ENCODE measurements around the gene MALRD1.

Gene MALRD1

DNA sequence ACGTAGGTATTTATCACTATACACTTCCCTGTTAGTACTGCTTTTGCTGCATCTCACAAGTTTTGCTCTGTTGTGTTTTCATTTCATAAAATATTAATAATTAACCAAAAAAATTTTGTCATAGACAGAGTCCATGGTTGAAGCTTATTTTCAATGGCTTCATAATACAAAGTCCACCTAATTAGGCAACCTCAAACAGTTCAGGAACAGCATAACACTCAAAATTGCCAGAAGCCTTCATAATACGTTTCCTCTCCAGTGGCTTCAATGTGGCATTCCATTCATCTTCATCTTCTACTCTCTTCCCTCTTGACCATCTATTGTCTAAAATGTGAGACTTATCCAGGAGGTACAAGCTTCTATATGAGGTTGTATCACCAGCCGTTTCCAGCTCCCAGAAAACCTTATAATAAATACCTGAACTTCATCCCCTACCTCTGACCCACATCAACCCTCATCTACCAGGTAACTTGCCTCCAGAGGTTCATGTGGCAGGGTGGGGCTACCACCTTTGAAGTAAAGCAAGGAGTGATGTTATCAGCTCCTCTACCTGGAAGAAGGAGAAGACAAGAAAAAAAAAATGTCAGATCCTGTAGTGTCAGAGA is 337.3 kb downstream of the MALRD1 start:
- DNase-seq: no peak

DNA sequence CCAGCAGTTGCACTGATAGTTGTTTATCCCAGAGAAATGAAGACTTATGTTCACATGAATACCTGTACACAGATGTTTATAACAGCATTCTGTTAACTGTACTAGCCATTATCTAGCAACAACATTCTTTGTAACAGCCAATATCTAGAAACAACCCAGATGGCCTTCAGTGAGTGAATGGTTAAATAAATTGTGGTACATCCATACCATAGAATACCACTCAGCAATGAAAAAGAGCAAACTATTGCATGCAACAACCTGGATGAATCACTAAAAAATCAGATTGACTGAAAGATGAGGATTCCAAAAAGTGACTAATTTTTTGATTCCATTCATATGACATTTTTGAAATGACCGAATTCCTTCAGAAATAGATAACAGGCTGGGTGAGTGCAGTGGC is 360.3 kb downstream of the MALRD1 start:
- DNase-seq: no peak

DNA sequence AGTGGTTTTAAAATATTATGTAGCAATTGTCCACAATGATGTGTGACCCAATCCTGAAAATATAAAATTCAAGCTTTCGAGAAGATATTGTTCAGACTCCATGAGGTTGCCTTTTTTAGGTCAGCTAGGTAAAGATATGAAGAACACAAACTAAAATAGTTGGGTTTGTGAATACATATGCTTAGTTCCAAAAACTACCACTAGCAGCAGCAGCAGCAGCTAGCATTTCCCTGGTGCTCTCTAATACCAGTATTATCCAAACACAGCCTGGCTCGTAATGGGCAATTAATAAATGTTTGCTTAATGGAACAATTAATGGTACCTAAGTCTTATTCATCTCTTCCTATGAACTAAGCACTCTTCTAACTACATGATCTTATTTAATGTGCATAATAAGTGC is 362.5 kb downstream of the MALRD1 start:
- no peak for DNase-seq

DNA sequence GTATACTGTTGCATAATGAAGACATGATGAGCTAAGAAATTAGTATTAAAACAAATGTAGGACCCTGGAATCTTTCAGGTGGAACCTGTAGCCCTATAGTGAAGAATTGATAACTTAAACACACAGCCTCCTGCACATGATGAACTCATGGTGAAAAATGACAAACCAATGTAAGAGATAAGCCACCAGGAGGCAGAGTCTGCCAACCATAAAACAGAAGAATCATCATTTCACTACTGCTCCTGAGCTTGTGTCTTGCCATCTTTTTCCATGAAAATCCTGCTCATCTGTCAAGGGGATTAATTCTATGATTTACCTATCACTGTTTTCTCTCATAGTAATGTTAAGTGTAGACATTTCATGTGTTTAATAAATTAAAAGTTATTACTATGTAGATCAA is 363.9 kb downstream of the MALRD1 start:
- DNase-seq: peak in 1 of 3 experiments; percentile 35

DNA sequence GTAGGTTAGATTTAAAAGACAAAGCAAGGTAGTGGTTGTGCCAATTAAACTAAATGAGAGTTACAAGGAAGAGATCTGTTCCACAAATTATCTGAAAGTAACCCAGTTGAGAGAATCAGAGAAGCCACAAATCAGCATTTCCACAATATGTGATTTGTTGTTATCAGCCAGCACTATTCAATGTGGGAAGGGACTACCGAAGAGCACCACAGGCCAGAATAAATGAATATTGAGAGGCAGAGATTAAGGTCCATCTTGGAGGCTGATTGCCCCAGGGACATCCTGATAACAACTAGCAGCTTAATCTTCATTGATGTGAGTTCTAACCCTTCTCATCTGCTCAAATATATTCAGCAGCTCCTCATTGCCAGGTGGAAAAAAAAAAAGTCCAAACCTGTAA is 367.6 kb downstream of the MALRD1 start:
- DNase-seq: no peak

DNA sequence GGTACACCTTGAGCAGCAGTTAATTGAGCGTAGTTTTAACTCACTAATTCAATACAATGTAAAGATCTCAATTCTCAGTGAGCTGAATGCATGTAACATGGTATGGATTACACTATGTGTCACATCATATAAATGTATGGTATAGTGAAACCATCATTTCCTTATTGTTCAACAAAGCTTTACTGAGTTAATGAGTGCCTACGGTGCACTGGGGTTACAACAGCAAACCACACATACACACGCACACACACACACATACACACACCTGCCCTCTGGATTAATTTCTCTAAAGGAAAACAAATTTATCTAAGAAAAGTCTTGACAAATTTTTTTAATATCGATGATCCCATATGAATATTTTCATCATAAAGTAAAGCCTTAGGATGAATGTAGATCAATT is 369.1 kb downstream of the MALRD1 start:
- no peak for DNase-seq

DNA sequence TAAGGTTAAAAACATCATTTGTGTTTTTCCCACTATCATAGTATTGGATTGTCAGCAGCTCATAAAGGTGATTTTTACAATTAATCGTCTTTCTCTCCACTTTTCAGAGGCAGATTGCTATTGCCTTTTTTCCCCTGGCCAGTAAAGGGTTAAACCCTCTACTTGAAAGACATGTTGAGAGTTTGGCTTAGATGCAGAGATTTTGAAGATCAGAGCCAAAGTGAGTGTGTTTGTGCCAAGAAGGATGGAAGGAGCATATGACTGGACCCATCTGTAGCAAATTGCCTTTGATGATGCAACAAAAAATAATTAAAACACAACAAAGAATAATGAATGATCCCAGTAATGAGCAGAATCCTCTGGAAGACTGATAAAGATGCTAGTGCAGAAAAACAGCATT is 373.1 kb downstream of the MALRD1 start:
- DNase-seq: no peak

DNA sequence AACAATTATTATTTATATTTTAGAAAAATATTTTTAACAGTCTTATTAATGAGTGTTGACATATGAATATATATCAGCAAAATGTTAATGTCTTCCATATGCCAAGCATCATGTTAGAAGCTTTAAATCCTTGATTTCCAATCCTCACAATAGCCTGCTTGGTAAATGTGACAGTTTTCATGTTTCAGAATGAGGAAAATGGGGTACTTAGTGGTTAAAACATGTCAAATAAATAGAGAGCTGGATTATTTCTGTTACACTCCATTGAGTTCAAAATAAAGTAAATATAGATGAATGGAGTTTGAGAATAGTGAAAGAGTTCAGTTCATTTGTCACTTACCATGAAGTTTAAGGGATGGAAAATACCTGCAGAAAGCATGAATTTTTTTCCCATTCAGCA is 377.4 kb downstream of the MALRD1 start:
- DNase-seq: no peak

DNA sequence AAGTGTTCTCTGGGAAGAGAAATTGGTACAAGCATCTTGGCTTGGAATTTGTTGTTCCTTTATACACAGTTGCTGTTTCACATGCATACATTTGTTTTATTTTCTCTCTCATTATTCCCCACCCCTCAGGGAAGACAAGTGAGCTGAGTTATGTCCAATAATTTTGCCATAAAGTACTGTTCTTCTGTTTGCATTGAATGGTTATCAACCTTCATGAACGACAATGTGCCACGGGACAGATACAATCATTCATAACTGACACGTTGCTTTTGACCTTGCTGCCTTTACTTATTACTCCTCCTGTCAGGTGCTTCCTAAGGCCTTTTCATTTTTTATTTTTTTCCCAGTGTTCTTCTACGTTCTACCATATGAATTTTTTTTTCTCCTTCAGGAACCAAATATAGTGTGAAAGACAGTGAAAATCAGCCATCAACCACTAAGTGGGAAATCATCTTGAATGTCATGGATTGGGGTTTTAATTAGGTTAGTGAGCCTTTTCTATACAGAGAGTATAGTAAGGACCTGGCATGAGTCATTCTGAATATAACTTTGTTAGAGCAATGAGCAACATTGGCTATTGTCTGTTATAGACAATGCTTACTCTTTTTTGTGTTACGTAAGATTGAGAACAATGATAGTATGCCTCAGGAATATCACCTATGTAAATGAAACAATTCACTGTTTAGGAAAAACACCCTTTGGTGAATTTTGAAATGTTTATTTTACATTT is 383.2 kb downstream of the MALRD1 start:
- DNase-seq: no peak

DNA sequence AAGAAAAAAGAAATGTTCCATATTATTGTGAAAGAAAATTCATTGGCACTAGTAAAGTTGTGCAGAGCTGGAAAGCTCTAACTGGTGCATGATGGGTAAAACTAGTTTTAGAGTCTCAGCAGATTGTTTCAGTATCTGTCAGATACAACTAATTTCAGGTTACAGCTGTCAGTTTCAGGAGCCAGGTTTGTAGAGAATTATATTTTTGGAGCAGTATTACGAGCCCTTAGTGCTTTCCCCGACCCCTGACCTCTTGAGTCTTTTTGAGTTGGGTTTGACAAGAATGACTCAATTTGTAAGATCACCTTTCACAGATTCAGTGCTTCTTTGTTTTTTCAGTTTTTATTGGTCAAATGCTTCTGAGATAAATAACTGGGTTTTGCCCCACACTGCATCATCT is 401.3 kb downstream of the MALRD1 start:
- DNase-seq: no peak

DNA sequence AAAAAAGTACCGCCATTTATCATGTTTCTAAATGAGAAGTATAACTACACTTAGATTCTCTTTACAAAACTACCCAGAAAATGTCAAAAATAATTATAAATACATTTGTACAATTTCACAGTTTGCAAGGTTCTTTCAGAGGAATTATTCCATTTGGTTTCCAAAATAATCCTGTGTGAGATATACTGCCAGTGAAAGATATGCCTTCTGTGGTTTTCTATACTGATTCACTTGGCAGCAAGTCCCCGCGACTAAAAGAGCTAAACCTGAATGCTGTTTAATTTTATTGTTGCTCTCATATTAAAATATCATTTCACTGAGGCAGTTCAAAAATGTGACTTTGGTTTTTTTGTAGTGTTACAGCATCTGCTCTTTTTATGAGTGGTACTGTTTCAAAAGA is 402.8 kb downstream of the MALRD1 start:
- no peak for DNase-seq

DNA sequence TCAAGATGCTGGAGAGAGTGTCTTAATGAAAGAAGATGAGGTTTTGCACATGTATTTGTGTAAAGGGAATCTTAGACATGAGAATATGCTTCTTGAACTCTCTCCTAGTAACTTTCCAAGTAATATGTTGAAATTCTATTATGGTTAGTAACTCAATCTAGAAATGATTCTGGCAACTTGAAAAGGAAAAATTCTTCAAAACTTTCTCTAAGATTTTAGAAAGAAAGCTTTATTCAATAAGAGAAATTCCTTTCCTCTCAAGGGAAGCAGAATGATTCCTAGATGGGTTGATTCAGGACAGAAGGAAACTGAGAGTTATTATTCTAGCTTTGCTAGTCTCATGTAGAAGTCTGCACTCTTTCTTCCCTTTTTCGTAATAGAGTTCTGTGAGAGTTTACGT is 403.3 kb downstream of the MALRD1 start:
- no peak for DNase-seq

DNA sequence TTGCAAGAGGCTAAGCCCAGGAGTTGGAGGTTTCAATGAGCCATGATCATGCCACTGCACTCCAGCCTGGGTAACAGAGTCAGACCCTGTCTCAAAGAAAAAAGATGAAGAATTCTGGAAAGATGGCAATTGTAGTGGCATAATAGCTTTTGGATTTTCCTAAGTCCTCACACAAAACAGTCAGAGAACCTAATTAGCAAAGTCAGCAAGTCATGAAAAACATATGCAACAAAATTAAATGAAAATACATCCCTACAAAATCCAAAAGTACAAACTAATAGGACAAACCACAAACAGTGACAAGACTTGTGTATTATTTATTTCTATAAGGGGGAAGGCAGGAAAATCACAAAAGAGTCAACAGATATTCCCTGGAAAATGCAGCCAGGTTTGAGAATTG is 405.4 kb downstream of the MALRD1 start:
- DNase-seq: no peak

DNA sequence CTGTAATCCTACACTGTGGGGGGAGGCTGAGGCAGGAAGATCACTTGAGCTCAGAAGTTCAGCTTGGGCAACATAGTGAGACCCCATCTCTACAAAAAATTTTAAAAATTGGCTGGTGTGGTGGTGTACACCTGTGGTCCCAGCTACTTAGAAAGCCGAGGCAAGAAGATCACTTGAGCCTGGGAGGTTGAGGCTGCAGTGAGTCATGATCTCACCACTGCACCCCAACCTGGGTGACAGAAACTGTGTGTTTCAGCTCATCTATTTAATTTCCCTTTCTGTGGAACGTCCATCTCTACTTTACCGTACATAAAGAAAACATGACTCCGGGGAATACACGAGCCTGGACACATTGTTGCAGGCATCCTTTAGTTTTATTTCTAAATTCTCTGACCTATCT is 413.0 kb downstream of the MALRD1 start:
- DNase-seq: no peak

DNA sequence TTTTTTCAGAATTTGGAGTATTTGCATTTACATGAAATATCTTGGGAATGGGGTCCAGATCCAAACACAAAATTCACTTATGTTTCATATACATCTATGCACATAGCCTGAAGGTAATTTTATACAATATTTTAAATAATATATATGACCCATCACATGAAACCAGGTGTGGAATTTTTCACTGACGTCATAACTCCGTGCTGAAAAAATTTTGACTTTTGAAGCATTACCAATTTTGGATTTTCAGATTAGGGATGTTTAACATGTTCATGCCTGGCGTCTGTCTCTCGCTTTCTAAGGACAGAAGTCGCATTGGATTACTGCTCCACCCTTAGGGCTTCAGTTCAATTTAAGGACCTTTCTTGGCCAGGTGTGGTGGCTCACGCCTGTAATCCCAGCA is 418.1 kb downstream of the MALRD1 start:
- no peak for DNase-seq

DNA sequence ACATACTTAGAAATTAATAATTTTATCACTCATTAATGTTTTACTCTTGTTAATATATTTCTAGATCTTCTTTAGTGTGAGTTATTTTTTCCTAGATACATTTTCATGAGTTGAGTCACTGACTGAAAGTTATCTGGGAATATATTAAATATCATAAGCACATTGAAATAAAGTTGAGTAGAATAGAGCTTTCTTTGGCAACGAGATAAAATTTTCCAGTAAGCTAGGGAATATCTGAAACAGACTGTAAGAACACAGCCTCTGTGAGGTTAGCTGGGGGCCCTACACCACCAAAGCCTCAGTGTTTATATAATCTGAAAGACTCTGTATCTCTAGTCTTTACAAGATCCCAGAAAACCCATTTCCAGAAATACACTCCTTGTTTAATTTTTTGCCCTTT is 419.8 kb downstream of the MALRD1 start:
- no peak for DNase-seq

DNA sequence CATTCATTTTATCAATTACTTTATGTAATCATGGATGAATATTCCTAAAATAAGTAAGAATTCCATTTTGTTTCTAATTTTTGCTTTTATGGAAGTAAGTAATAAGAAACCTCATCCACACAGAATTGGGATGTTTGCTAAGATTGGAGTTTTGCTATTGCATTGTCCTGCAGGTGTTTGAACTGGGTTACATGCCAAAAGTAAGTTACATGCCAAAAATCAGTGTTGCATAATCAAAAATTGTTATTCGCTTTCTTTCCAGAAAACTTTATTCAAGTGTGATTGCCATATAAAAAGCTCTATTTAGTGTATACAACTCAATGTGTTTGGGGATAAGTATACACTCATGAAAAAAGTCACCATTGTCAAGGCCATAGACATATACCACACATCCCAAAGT is 420.9 kb downstream of the MALRD1 start:
- no peak for DNase-seq

DNA sequence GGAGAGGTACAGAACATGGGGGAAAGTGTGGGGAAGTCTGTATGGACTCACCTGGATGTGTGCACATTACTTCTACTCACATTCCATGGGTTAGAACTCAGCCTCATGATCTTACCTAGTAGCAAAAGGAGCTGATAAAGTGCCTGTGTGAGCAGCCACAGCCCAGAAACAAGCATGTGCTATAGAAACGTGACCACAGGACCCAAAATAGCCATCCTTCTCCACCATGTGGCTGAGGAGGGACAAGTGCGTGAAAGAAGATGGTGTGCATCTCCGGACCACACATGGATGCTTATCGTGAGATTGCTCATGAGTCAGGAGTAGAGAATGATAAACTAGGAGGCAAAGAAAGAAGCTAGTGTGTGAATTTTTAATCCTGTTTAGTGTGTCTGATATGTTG is 431.3 kb downstream of the MALRD1 start:
- no peak for DNase-seq

DNA sequence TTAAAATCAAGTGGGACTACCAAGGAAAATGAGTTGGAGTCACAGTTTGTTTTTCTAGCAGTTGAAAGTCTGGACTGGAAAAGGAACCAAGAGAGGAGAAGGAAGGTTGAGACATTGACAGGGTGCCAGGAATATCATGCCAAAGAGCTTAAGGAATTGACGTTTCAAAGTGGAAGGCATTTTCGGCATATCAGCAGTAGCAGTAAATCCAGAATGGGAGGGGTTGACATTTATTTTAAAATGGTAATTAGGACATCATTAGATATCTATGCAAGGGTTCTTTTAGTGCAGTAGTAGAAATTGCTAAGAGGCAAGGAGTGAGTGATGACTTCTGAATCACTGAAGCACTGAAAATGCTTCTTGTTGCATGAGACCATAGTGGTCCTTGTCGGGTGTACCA is 431.8 kb downstream of the MALRD1 start:
- no peak for DNase-seq

DNA sequence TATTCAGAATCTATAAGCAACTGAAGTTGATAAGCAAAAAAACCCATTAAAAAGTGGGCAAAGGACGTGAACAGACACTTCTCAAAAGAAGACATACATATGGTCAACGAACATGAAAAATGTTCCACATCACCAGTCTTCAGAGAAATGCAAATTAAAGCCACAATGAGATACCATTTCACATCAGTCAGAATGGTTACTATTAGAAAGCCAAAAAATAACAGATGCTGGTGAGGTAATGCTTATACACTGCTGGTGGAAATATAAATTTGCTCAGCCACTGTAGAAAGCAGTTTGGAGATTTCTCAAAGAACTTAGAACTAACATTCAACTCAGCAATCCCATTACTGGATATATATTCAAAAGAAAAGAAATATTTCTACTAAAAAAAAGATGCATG is 434.8 kb downstream of the MALRD1 start:
- DNase-seq: no peak

DNA sequence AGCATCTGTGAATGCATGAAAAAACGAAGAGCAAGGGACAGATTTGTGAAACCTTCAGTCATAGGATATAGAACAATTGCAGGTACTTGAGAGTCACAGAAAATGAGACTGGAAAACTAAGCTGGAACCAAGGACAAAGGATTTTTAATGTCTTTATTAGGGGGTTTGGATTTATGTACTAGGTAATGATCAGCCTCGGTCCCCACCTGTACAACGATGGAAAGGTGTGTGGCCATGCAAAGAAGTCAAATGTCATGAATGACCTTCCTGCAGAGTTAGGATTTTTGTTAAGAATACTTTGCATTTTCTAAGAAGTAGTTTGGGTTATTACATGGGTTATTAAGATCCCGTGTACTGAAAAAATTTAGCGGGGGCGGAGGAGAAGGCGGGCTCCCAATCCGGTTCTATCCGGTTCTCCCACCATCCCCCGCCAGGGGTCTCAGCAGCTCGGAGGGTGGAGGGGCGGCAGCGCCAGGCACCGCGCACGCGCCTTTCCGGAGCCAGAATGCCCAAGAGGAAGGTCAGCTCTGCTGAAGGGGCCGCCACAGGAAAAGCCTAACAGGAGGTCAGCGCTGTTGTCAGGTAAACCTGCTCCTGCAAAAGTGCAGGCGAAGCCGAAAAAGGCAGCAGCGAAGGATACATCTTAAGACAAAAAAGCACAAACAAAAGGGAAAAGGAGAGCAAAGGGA is 440.1 kb downstream of the MALRD1 start:
- no peak for DNase-seq

DNA sequence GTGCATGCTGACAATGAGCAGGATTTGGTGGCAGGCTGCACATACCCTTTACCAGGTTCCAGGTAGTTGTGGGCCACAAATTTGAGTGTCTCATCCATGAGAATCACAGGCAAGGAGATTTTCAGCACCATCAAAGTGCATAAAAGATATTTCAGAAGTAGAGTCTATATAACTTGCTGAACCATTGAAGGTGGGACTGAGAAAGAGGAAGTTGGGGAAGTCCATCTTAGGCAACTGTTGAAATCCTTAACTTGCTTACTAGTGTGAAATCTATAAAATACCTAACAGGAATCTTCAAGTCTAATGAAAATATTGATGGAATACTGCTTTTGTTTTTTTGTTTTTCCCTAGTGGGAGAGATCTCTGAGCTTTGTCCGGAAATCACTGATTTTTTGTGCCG is 442.6 kb downstream of the MALRD1 start:
- DNase-seq: no peak

DNA sequence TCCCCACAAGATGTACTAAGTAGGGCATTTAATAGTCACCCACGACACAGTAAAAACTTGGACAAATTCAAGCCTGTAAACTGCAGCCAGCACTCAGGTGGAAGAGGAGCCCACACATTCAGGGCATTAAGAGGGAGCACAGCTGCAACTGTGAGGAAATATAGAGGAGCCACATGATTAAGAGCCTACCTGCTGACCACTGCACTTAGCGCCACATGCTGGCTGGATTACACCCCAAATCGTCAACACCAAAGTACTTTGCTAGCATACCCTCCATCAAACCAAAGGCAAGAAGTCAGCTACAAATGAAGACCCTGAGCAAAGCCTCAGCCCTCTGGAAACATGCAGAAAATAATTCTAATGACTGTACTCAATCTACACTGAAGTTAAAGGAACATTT is 445.3 kb downstream of the MALRD1 start:
- no peak for DNase-seq

DNA sequence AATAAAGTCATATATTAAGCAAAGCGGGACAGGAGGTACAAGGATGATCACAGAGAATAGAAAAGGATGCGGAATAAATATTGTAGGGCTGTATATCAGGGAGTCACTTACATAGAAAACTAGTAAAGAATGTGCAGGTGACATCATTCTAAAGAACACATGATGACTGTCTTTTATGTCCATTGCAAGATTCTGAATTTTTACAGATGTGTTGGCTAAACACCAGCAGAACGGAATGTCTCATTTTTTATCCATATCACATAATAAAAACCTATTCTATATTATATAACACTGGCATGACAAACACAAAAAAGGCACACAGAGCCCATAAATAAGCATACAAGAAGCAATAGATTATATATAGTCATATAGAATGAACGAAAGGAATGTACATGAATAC is 448.4 kb downstream of the MALRD1 start:
- DNase-seq: no peak
